H1 (cell line): Measurements from ENCODE around the gene TET2. TPM values are rescaled to one million over a fixed set of nuclear protein-coding genes. Genes with fewer than 3 reads are reported as not detected.

ENCODE experiments used
- CTCF ChIA-PET: fragments of 300-600 bp; sonication (Branson Sonifier 250); formaldehyde crosslinking; loops from one replicate; lab custom pipeline; 2021; ENCODE audit not compliant: partially characterized antibody; lab: Charles Lee
- POLR2A ChIA-PET: fragments of 300-600 bp; sonication (Branson Sonifier 250); formaldehyde crosslinking; loops from one replicate; lab custom pipeline; 2021; ENCODE audit warnings: inconsistent platforms; ENCODE audit not compliant: partially characterized antibody; lab: Charles Lee
- DNase-seq, 2 experiments: peaks; one replicate each; pipeline versions ENCODE4 v3.0.0 to v3.0.0-alpha.2; 2010 to 2022; ENCODE audit warnings: low spot score in 2 of 2, low read depth in 1 of 2, mixed read lengths in 1 of 2
- FAIRE-seq: peaks from 2 replicates; lab custom pipeline; 2011; peaks lifted over from hg19 to GRCh38; lab: Jason Lieb, UNC
- H2AFZ ChIP-seq: 2 replicates; pipeline ENCODE4 v1.8.1; 2012; ENCODE audit warnings: low read length, inconsistent platforms
- H2AK5ac ChIP-seq: 2 replicates; pipeline ENCODE4 v1.6.1; 2013; ENCODE audit warnings: low read depth, low read length
- H2BK120ac ChIP-seq: replicated peaks from 2 replicates; pipeline ENCODE3; 2013; ENCODE audit warnings: low read depth, low read length, inconsistent platforms
- H2BK12ac ChIP-seq: 2 replicates; pipeline ENCODE4 v1.6.1; 2013; ENCODE audit warnings: low read depth, low read length
- H2BK15ac ChIP-seq: 2 replicates; pipeline ENCODE4 v1.6.1; 2013; ENCODE audit warnings: low read length
- H2BK20ac ChIP-seq: 2 replicates; pipeline ENCODE4 v1.6.1; 2013; ENCODE audit warnings: low read length
- H2BK5ac ChIP-seq: 2 replicates; pipeline ENCODE4 v1.6.1; 2013; ENCODE audit warnings: low read depth, low read length
- H3K14ac ChIP-seq: 2 replicates; pipeline ENCODE4 v1.6.1; 2013; ENCODE audit warnings: inconsistent platforms; ENCODE audit not compliant: insufficient read length
- H3K18ac ChIP-seq: 2 replicates; pipeline ENCODE4 v1.6.1; 2013; ENCODE audit warnings: low read length; ENCODE audit errors: extremely low read depth
- H3K23ac ChIP-seq: 2 replicates; pipeline ENCODE4 v1.6.1; 2013; ENCODE audit warnings: inconsistent platforms; ENCODE audit not compliant: insufficient read length
- H3K23me2 ChIP-seq: 2 replicates; pipeline ENCODE4 v1.6.1; 2013; ENCODE audit warnings: low read depth, low read length
- H3K27ac ChIP-seq: 2 replicates; pipeline ENCODE4 v1.6.1; 2011; ENCODE audit warnings: low read depth, low read length, inconsistent platforms
- H3K27me3 ChIP-seq, 4 experiments: replicated peaks in 1 of 4; 1 replicate in 1 of 4; 2 replicates in 3 of 4; pipeline versions ENCODE4 v1.6.1 to v1.8.1; 2011 to 2013; ENCODE audit warnings: low read length in 3 of 4, mild to moderate bottlenecking in 3 of 4, inconsistent platforms in 2 of 4, mixed read lengths in 2 of 4, moderate library complexity in 1 of 4; ENCODE audit not compliant: control insufficient read depth in 3 of 4, insufficient read depth in 3 of 4; ENCODE audit errors: extremely low read depth in 1 of 4
- H3K36me3 ChIP-seq, 4 experiments: 2 replicates each; pipeline versions ENCODE4 v1.6.1 to v1.8.1; 2011 to 2013; ENCODE audit warnings: mild to moderate bottlenecking in 4 of 4, low read length in 3 of 4, moderate library complexity in 2 of 4, control low read depth in 1 of 4, inconsistent platforms in 1 of 4; ENCODE audit not compliant: insufficient read depth in 4 of 4, control insufficient read depth in 2 of 4
- H3K4ac ChIP-seq: replicated peaks from 2 replicates; pipeline ENCODE3; 2013; ENCODE audit warnings: low read length, low read depth, mixed read lengths, inconsistent platforms; ENCODE audit not compliant: insufficient read length
- H3K4me1 ChIP-seq, 4 experiments: replicated peaks in 1 of 4; 1 replicate in 1 of 4; 2 replicates in 3 of 4; pipeline versions ENCODE4 v1.6.1 to v1.8.1; 2011 to 2013; ENCODE audit warnings: low read length in 3 of 4, inconsistent platforms in 2 of 4, mixed read lengths in 1 of 4; ENCODE audit not compliant: insufficient read depth in 4 of 4, control insufficient read depth in 3 of 4
- H3K4me2 ChIP-seq, 2 experiments: 2 replicates each; pipeline versions ENCODE4 v1.6.1 to v1.8.1; 2011 to 2013; ENCODE audit warnings: low read depth in 2 of 2, low read length in 2 of 2, control low read depth in 1 of 2, inconsistent platforms in 1 of 2, mild to moderate bottlenecking in 1 of 2; ENCODE audit not compliant: insufficient read depth in 1 of 2
- H3K4me3 ChIP-seq, 4 experiments: fragments of 200-600, 300-600 bp in 1 of 4; sonication (generic), shearing (Covaris generic), sonication (Bioruptor Twin) in 1 of 4; 2 replicates each; pipeline versions ENCODE4 v1.5.1 to v1.8.1; 2011 to 2016; ENCODE audit warnings: low read length in 4 of 4, low read depth in 3 of 4, control low read depth in 2 of 4, inconsistent platforms in 2 of 4, mild to moderate bottlenecking in 2 of 4, mixed read lengths in 1 of 4, moderate library complexity in 1 of 4; ENCODE audit not compliant: insufficient read depth in 2 of 4; ENCODE audit errors: extremely low read depth in 1 of 4
- H3K56ac ChIP-seq: replicated peaks from 2 replicates; pipeline ENCODE3; 2013; ENCODE audit warnings: low read depth, mild to moderate bottlenecking, mixed read lengths, low read length, inconsistent platforms; ENCODE audit not compliant: insufficient read length
- H3K79me1 ChIP-seq: 2 replicates; pipeline ENCODE4 v1.6.1; 2013; ENCODE audit warnings: low read depth, low read length, control low read depth
- H3K79me2 ChIP-seq, 2 experiments: 2 replicates each; pipeline versions ENCODE4 v1.6.1 to v1.8.1; 2012 to 2013; ENCODE audit warnings: low read length in 2 of 2, mild to moderate bottlenecking in 2 of 2, inconsistent platforms in 1 of 2; ENCODE audit not compliant: insufficient read depth in 2 of 2, control insufficient read depth in 1 of 2
- H3K9ac ChIP-seq, 4 experiments: replicated peaks in 1 of 4; 1 replicate in 1 of 4; 2 replicates in 3 of 4; pipeline versions ENCODE4 v1.6.1 to v1.8.1; 2011 to 2013; ENCODE audit warnings: low read depth in 3 of 4, low read length in 3 of 4, control low read depth in 2 of 4, mild to moderate bottlenecking in 2 of 4, moderate library complexity in 2 of 4, inconsistent platforms in 1 of 4; ENCODE audit errors: extremely low read depth in 1 of 4
- H3K9me3 ChIP-seq, 2 experiments: 2 replicates each; pipeline versions ENCODE4 v1.6.1 to v1.8.1; 2012 to 2013; ENCODE audit warnings: mild to moderate bottlenecking in 2 of 2, moderate library complexity in 2 of 2, control low read depth in 1 of 2, inconsistent platforms in 1 of 2, low read depth in 1 of 2, low read length in 1 of 2, mixed read lengths in 1 of 2; ENCODE audit not compliant: insufficient read depth in 2 of 2
- H4K20me1 ChIP-seq, 2 experiments: replicated peaks in 1 of 2; 2 replicates each; pipeline versions ENCODE3 to v1.8.1; 2011 to 2013; ENCODE audit warnings: inconsistent platforms in 2 of 2, low read length in 2 of 2, mild to moderate bottlenecking in 1 of 2; ENCODE audit not compliant: insufficient read depth in 2 of 2, control insufficient read depth in 1 of 2
- H4K5ac ChIP-seq: 2 replicates; pipeline ENCODE4 v1.6.1; 2013; ENCODE audit warnings: low read length, low read depth, mixed read lengths, inconsistent platforms; ENCODE audit not compliant: insufficient read length
- H4K8ac ChIP-seq: 2 replicates; pipeline ENCODE4 v1.8.0; 2013; ENCODE audit warnings: mild to moderate bottlenecking, moderate library complexity, low read length, inconsistent platforms; ENCODE audit not compliant: insufficient read depth; ENCODE audit errors: extremely low read depth
- H4K91ac ChIP-seq: replicated peaks from 2 replicates; pipeline ENCODE3; 2013; ENCODE audit warnings: low read length, mixed read lengths, inconsistent platforms; ENCODE audit not compliant: insufficient read length
- ASH2L ChIP-seq: fragments of 200-600, 300-600 bp; sonication (generic); IDR thresholded peaks from one replicate; pipeline ENCODE4 v1.7.1; 2017; ENCODE audit warnings: low read length
- CBX5 ChIP-seq: fragments of 300-800, 300-1000 bp; sonication (generic); IDR thresholded peaks from 2 replicates; pipeline ENCODE4 v1.7.1; 2016; ENCODE audit warnings: antibody characterized with exemption, low read length, low read depth
- CREB1 ChIP-seq: IDR thresholded peaks from 2 replicates; pipeline ENCODE4 v1.6.1; 2012; ENCODE audit warnings: inconsistent platforms
- HDAC2 ChIP-seq, 2 experiments: fragments of 300-600 bp in 1 of 2; sonication (generic) in 1 of 2; IDR thresholded peaks; 2 replicates each; pipeline ENCODE4 v1.6.1; 2011 to 2012; ENCODE audit warnings: low read depth in 2 of 2, low read length in 2 of 2, mild to moderate bottlenecking in 2 of 2, moderate library complexity in 2 of 2, borderline replicate concordance in 1 of 2, inconsistent platforms in 1 of 2
- KDM4A ChIP-seq: IDR thresholded peaks from one replicate; pipeline ENCODE4 v1.7.1; 2012; ENCODE audit warnings: low read depth, mild to moderate bottlenecking, moderate library complexity, low read length, inconsistent platforms; ENCODE audit not compliant: severe bottlenecking
- MAFK ChIP-seq: IDR thresholded peaks from 2 replicates; pipeline ENCODE4 v1.6.1; 2012; ENCODE audit warnings: low read depth, mild to moderate bottlenecking, improper control_type of control experiment, low read length
- NRF1 ChIP-seq: IDR thresholded peaks from 2 replicates; pipeline ENCODE4 v1.6.1; 2011; ENCODE audit warnings: mild to moderate bottlenecking, low read depth, low read length, improper control_type of control experiment
- POLR2AphosphoS5 ChIP-seq: IDR thresholded peaks from 2 replicates; pipeline ENCODE4 v1.6.1; 2011; ENCODE audit warnings: low read depth, low read length
- SIRT6 ChIP-seq: IDR thresholded peaks from one replicate; pipeline ENCODE4 v1.7.1; 2012; ENCODE audit warnings: low read length, inconsistent platforms
- TAF1 ChIP-seq: IDR thresholded peaks from 2 replicates; pipeline ENCODE4 v1.6.1; 2011; ENCODE audit warnings: mild to moderate bottlenecking, low read depth, low read length
- YY1 ChIP-seq: IDR thresholded peaks from 2 replicates; pipeline ENCODE4 v1.6.1; 2011; ENCODE audit warnings: low read depth, mild to moderate bottlenecking, low read length
- ZNF274 ChIP-seq: IDR thresholded peaks from 2 replicates; pipeline ENCODE4 v1.7.0; 2012; ENCODE audit warnings: low read length, borderline replicate concordance; ENCODE audit errors: extremely low read depth
- WGBS, 2 experiments: shearing (Covaris generic) in 1 of 2; methylation state at CpG; one replicate each; pipeline versions ENCODE4 v1.1.6 to v1.1.7; 2013 to 2015; ENCODE audit warnings: low lambda C conversion rate in 2 of 2, mixed read lengths in 2 of 2, inconsistent platforms in 1 of 2, low coverage in 1 of 2, missing lambda C conversion rate in 1 of 2; ENCODE audit not compliant: insufficient replicate concordance in 2 of 2, insufficient coverage in 1 of 2, insufficient read length in 1 of 2; ENCODE audit errors: extremely low coverage in 1 of 2, missing lambda C conversion rate in 1 of 2; 5-methylcytosine and 5-hydroxymethylcytosine counted together
- polyA plus RNA-seq, 7 experiments: library from polyadenylated mRNA; depleted of rRNA in 3 of 7; stranded (reverse) in 5 of 7; unstranded in 2 of 7; fragments of >200 nt in 5 of 7; fragments of 200-250 nt in 2 of 7; gene quantifications; 1 replicate in 5 of 7; 2 replicates in 1 of 7; 4 replicates in 1 of 7; pipeline versions ENCODE4 v1.2.1 to v1.2.3, GENCODE V29; 2011 to 2013; ENCODE audit warnings: missing spikeins in 2 of 7, mixed read lengths in 2 of 7
- total RNA-seq: library from RNA; stranded (reverse); fragmentation: NEBNext Ultra II Directional; extraction: Animal tissue kit (Norgen Biotek cat#: 25700); gene quantifications from 2 replicates; pipeline ENCODE4 v1.2.1, GENCODE V29; 2021
- TF ChIP-seq, protein P1 (sequence below), 3 experiments: IDR thresholded peaks; 1 replicate in 2 of 3; 2 replicates in 1 of 3; pipeline versions ENCODE4 v1.5.1 to v1.6.1; 2011; ENCODE audit warnings: low read length in 3 of 3, mild to moderate bottlenecking in 3 of 3, inconsistent platforms in 2 of 3, low read depth in 1 of 3, moderate library complexity in 1 of 3; ENCODE audit not compliant: insufficient read depth in 1 of 3; ENCODE audit errors: control extremely low read depth in 1 of 3

The TET2 gene
- total and polyA plus RNA-seq, 2 of the 8 experiments (the other 6 are each of a cell fraction or from before 2014, with no cell fraction given), result 1.0 to 2.6 TPM

DNA sequence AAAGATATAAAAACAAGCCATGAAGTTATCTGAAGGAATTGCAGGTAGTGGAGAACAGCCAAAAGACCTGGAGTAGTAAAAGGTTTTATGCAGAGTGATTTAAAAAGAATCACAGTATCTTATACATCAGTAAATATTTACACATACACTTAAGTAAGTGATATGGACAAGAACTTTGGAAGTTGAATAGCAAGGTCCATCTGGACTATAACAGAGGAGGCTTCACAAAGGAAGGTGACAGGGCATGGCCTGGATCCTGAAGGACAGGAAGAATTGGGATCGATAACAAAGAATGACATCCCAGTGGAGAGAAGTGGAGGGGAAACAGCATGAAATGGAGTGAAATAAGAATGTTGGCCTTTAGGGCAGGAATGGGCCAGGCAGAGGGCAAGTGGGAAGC is 46.2 kb downstream of the TET2 start:
- Histone ChIP-seq H3K56ac (no peak overlapping the region), H3K4ac (no peak overlapping the region), H2BK15ac (no peak overlapping the region), H3K9me3 (no peaks in the 10 kb centered on the region), H3K27me3 (no peaks in the 10 kb centered on the region), H2BK12ac (no peak overlapping the region), H4K8ac (no peak overlapping the region), H3K4me3 (no peak overlapping the region), H3K79me1 (no peaks in the 10 kb centered on the region), H3K18ac (no peak overlapping the region), H3K79me2 (no peaks in the 10 kb centered on the region), H4K5ac (no peak overlapping the region), H3K36me3 (no peaks in the 10 kb centered on the region), H3K23me2 (no peaks in the 10 kb centered on the region), H4K91ac (no peak overlapping the region), H2BK20ac (no peak overlapping the region), H2BK120ac (no peak overlapping the region), H3K27ac (no peak overlapping the region), H3K9ac (no peak overlapping the region), H2AFZ (no peak overlapping the region), H3K14ac (no peak overlapping the region), H3K4me1 (0 out of 7 replicates have a peak, but pooled peaks cover 0 to 2% (median 0%) of the 10 kb centered on the region in 4 experiments), H2BK5ac (no peak overlapping the region), H3K4me2 (no peak overlapping the region), H2AK5ac (no peak overlapping the region), H4K20me1 (no peaks in the 10 kb centered on the region), H3K23ac (no peak overlapping the region)
- DNase-seq, result no peak
- POLR2A ChIA-PET, result no interaction called here
- no peak for FAIRE-seq
- CTCF ChIA-PET, result no interaction called here
- WGBS, 2 experiments, result 82% methylated on average over 1 of the region's 1 CpG; no CpG with 5 or more reads in 1 of the 2 experiments
- TF ChIP-seq KDM4A (no peak), ASH2L (no peak), MAFK (no peak), SIRT6 (no peak), HDAC2 (IDR thresholded peaks at IDR 0.05; ENCODE audit: borderline replicate concordance in 1 of 2, low read depth in 2 of 2, low read length in 2 of 2) (no peak), YY1 (no peak), CBX5 (no peak), TAF1 (no peak), NRF1 (no peak), ZNF274 (no peak), POLR2AphosphoS5 (no peak), CREB1 (no peak)
- TF ChIP-seq, protein P1, sequence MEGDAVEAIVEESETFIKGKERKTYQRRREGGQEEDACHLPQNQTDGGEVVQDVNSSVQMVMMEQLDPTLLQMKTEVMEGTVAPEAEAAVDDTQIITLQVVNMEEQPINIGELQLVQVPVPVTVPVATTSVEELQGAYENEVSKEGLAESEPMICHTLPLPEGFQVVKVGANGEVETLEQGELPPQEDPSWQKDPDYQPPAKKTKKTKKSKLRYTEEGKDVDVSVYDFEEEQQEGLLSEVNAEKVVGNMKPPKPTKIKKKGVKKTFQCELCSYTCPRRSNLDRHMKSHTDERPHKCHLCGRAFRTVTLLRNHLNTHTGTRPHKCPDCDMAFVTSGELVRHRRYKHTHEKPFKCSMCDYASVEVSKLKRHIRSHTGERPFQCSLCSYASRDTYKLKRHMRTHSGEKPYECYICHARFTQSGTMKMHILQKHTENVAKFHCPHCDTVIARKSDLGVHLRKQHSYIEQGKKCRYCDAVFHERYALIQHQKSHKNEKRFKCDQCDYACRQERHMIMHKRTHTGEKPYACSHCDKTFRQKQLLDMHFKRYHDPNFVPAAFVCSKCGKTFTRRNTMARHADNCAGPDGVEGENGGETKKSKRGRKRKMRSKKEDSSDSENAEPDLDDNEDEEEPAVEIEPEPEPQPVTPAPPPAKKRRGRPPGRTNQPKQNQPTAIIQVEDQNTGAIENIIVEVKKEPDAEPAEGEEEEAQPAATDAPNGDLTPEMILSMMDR (IDR thresholded peaks at IDR 0.05; ENCODE audit: control extremely low read depth in 1 of 3, insufficient read depth in 1 of 3, low read depth in 1 of 3, low read length in 3 of 3), result no peak
